HepG2 (cell line): ENCODE data around the gene MYL12B. TPM values are rescaled to one million over a fixed set of nuclear protein-coding genes. Genes with fewer than 3 reads are reported as not detected.

Experiments
- ARID2 ChIP-seq: sonication (generic); formaldehyde crosslinking; IDR thresholded peaks from 2 replicates; pipeline ENCODE4 v1.8.1; 2022; ENCODE audit warnings: mild to moderate bottlenecking, missing genetic modification reagents, borderline replicate concordance
- BRCA1 ChIP-seq: sonication (generic); formaldehyde crosslinking; IDR thresholded peaks from 2 replicates; pipeline ENCODE4 v1.4.0; 2020; ENCODE audit warnings: missing genetic modification reagents
- CBX1 ChIP-seq: IDR thresholded peaks from one replicate; pipeline ENCODE4 v1.6.1; 2016; ENCODE audit warnings: antibody characterized with exemption, low read depth
- CENPX ChIP-seq: sonication (generic); formaldehyde crosslinking; IDR thresholded peaks from 2 replicates; pipeline ENCODE4 v1.9.0; 2021; ENCODE audit warnings: mild to moderate bottlenecking, missing genetic modification reagents, moderate library complexity
- KDM3A ChIP-seq: IDR thresholded peaks from 2 replicates; pipeline ENCODE4 v1.6.1; 2018; ENCODE audit warnings: low read depth, missing compliant biosample characterization
- MBNL3 ChIP-seq: fragments of 250-450 bp; sonication (Bioruptor Pico); conservative IDR thresholded peaks from 2 replicates; pipeline ENCODE4 v1.8.0; 2022; ENCODE audit warnings: mild to moderate bottlenecking, inconsistent platforms
- MTF1 ChIP-seq: sonication (generic); formaldehyde crosslinking; IDR thresholded peaks from 2 replicates; pipeline ENCODE4 v1.5.0; 2020; ENCODE audit warnings: missing genetic modification reagents
- MXD4 ChIP-seq: IDR thresholded peaks from 2 replicates; pipeline ENCODE4 v1.6.1; 2016; ENCODE audit warnings: mild to moderate bottlenecking, missing biosample characterization, missing genetic modification reagents
- RARG ChIP-seq: sonication (generic); formaldehyde crosslinking; IDR thresholded peaks from 2 replicates; pipeline ENCODE4 v1.4.0; 2020; ENCODE audit warnings: low read depth, mild to moderate bottlenecking, missing genetic modification reagents
- ZBTB46 ChIP-seq: sonication (generic); formaldehyde crosslinking; IDR thresholded peaks from 2 replicates; pipeline ENCODE4 v1.4.0; 2020; ENCODE audit warnings: mild to moderate bottlenecking, missing genetic modification reagents, borderline replicate concordance
- ZNF143 ChIP-seq: sonication (generic); formaldehyde crosslinking; IDR thresholded peaks from 2 replicates; pipeline ENCODE4 v1.4.0; 2020; ENCODE audit warnings: missing genetic modification reagents
- ZNF383 ChIP-seq: sonication (generic); formaldehyde crosslinking; IDR thresholded peaks from 2 replicates; pipeline ENCODE4 v1.4.0; 2020; ENCODE audit warnings: missing genetic modification reagents, mild to moderate bottlenecking, borderline replicate concordance
- ZNF460 ChIP-seq: sonication (generic); formaldehyde crosslinking; IDR thresholded peaks from 2 replicates; pipeline ENCODE4 v1.5.1; 2020; ENCODE audit warnings: missing genetic modification reagents, mild to moderate bottlenecking, borderline replicate concordance
- ZNF780A ChIP-seq: sonication (generic); formaldehyde crosslinking; IDR thresholded peaks from 2 replicates; pipeline ENCODE4 v1.8.0; 2022; ENCODE audit warnings: mild to moderate bottlenecking, missing genetic modification reagents, moderate library complexity
- polyA plus RNA-seq, 8 experiments: library from polyadenylated mRNA; depleted of rRNA in 3 of 8; stranded (reverse) in 7 of 8; unstranded in 1 of 8; fragments of >200 nt; fragmentation: Illumina TruSeq in 4 of 8; extraction: Trizol in 4 of 8; gene quantifications; 2 replicates each; pipeline versions ENCODE4 v1.2.1 to v1.2.3, GENCODE V29; 2011 to 2016; ENCODE audit warnings: low read depth in 4 of 8, missing spikeins in 1 of 8, mixed read lengths in 1 of 8; ENCODE audit not compliant: insufficient read depth in 1 of 8
- total RNA-seq, 5 experiments: library from RNA; depleted of rRNA; stranded (reverse); fragments of >200 nt; fragmentation: Illumina TruSeq; extraction: Trizol; gene quantifications; 2 replicates each; pipeline ENCODE4 v1.2.3, GENCODE V29; 2016; ENCODE audit warnings: low read depth in 1 of 5
- TF ChIP-seq, protein P1 (sequence below): sonication (generic); formaldehyde crosslinking; IDR thresholded peaks from 2 replicates; pipeline ENCODE4 v1.9.0; 2021; ENCODE audit warnings: missing genetic modification reagents, borderline replicate concordance
- TF ChIP-seq, protein P2 (sequence below): sonication (generic); formaldehyde crosslinking; IDR thresholded peaks from 2 replicates; pipeline ENCODE4 v1.4.0; 2020; ENCODE audit warnings: missing genetic modification reagents
- TF ChIP-seq, protein P3 (sequence below): sonication (generic); formaldehyde crosslinking; conservative IDR thresholded peaks from 2 replicates; pipeline ENCODE4 v1.4.0; 2020; ENCODE audit warnings: mild to moderate bottlenecking, missing genetic modification reagents, moderate library complexity

MYL12B gene
- total and polyA plus RNA-seq, 2 of the 13 experiments (the other 11 are each of a cell fraction or from before 2014, with no cell fraction given) = 265 to 340 TPM

- TF ChIP-seq ZBTB46 (CRISPR knock-in tag) (no peak), ZNF780A (CRISPR knock-in tag) (no peak), CBX1 (peak; percentile 20), ARID2 (CRISPR knock-in tag) (peak; percentile 85; the same call in 1 of the 2 replicates), ZNF143 (CRISPR knock-in tag) (peak; percentile 24; the same call in 1 of the 2 replicates), KDM3A (CRISPR knock-in tag) (no peak), MBNL3 (CRISPR knock-in tag) (no peak), BRCA1 (CRISPR knock-in tag) (no peak; the same call in 1 of the 2 replicates), CENPX (CRISPR knock-in tag) (no peak), MTF1 (CRISPR knock-in tag) (no peak), ZNF460 (CRISPR knock-in tag) (no peak), ZNF383 (CRISPR knock-in tag) (no peak), RARG (CRISPR knock-in tag) (peak; percentile 76; the same call in 1 of the 2 replicates), MXD4 (CRISPR knock-in tag) (peak; percentile 71; the same call in 1 of the 2 replicates)
- TF ChIP-seq, protein P1, sequence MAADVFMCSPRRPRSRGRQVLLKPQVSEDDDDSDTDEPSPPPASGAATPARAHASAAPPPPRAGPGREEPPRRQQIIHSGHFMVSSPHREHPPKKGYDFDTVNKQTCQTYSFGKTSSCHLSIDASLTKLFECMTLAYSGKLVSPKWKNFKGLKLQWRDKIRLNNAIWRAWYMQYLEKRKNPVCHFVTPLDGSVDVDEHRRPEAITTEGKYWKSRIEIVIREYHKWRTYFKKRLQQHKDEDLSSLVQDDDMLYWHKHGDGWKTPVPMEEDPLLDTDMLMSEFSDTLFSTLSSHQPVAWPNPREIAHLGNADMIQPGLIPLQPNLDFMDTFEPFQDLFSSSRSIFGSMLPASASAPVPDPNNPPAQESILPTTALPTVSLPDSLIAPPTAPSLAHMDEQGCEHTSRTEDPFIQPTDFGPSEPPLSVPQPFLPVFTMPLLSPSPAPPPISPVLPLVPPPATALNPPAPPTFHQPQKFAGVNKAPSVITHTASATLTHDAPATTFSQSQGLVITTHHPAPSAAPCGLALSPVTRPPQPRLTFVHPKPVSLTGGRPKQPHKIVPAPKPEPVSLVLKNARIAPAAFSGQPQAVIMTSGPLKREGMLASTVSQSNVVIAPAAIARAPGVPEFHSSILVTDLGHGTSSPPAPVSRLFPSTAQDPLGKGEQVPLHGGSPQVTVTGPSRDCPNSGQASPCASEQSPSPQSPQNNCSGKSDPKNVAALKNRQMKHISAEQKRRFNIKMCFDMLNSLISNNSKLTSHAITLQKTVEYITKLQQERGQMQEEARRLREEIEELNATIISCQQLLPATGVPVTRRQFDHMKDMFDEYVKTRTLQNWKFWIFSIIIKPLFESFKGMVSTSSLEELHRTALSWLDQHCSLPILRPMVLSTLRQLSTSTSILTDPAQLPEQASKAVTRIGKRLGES (CRISPR knock-in tag) = no peak
- TF ChIP-seq, protein P2, sequence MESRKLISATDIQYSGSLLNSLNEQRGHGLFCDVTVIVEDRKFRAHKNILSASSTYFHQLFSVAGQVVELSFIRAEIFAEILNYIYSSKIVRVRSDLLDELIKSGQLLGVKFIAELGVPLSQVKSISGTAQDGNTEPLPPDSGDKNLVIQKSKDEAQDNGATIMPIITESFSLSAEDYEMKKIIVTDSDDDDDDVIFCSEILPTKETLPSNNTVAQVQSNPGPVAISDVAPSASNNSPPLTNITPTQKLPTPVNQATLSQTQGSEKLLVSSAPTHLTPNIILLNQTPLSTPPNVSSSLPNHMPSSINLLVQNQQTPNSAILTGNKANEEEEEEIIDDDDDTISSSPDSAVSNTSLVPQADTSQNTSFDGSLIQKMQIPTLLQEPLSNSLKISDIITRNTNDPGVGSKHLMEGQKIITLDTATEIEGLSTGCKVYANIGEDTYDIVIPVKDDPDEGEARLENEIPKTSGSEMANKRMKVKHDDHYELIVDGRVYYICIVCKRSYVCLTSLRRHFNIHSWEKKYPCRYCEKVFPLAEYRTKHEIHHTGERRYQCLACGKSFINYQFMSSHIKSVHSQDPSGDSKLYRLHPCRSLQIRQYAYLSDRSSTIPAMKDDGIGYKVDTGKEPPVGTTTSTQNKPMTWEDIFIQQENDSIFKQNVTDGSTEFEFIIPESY (CRISPR knock-in tag) = peak; percentile 31; the same call in 1 of the 2 replicates
- TF ChIP-seq, protein P3, sequence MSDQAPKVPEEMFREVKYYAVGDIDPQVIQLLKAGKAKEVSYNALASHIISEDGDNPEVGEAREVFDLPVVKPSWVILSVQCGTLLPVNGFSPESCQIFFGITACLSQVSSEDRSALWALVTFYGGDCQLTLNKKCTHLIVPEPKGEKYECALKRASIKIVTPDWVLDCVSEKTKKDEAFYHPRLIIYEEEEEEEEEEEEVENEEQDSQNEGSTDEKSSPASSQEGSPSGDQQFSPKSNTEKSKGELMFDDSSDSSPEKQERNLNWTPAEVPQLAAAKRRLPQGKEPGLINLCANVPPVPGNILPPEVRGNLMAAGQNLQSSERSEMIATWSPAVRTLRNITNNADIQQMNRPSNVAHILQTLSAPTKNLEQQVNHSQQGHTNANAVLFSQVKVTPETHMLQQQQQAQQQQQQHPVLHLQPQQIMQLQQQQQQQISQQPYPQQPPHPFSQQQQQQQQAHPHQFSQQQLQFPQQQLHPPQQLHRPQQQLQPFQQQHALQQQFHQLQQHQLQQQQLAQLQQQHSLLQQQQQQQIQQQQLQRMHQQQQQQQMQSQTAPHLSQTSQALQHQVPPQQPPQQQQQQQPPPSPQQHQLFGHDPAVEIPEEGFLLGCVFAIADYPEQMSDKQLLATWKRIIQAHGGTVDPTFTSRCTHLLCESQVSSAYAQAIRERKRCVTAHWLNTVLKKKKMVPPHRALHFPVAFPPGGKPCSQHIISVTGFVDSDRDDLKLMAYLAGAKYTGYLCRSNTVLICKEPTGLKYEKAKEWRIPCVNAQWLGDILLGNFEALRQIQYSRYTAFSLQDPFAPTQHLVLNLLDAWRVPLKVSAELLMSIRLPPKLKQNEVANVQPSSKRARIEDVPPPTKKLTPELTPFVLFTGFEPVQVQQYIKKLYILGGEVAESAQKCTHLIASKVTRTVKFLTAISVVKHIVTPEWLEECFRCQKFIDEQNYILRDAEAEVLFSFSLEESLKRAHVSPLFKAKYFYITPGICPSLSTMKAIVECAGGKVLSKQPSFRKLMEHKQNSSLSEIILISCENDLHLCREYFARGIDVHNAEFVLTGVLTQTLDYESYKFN (CRISPR knock-in tag) = peak; percentile 67
Measured at GRCh38 chr18:3247240-3248061, 14.5 kb upstream of the MYL12B start, which contains the start of gene MYL12A (continued).
